Activated CD4-positive, alpha-beta memory T cell treated with anti-CD3 and anti-CD28 coated beads for 36 hours (primary cell): ENCODE data around the gene RBAK. TPM values are rescaled to one million over a fixed set of nuclear protein-coding genes. Genes with fewer than 3 reads are reported as not detected.
"Not testable (repeated sequence)": the region's sequence is repeated elsewhere in the genome, so short reads cannot be mapped to it uniquely, and the experiment has no call there.

Experiments used
- CTCF ChIA-PET: fragments of 350-600 bp; sonication (Branson Sonifier 250); formaldehyde crosslinking; loops from one replicate; lab custom pipeline; 2021; ENCODE audit warnings: antibody characterized with exemption, inconsistent platforms; lab: Charles Lee
- POLR2A ChIA-PET: fragments of 350-600 bp; sonication (Branson Sonifier 250); formaldehyde crosslinking; loops from one replicate; lab custom pipeline; 2021; ENCODE audit warnings: antibody characterized with exemption; lab: Charles Lee
- DNase-seq: peaks from one replicate; pipeline ENCODE4 v3.0.0-alpha.2; 2020
- H3K27ac Mint-ChIP-seq: one replicate; pipeline ENCODE4 v1.8.0; 2021; ENCODE audit warnings: mixed read lengths
- H3K27me3 Mint-ChIP-seq: one replicate; pipeline ENCODE4 v1.8.0; 2021; ENCODE audit warnings: mixed read lengths
- H3K36me3 Mint-ChIP-seq: one replicate; pipeline ENCODE4 v1.8.0; 2021; ENCODE audit warnings: mixed read lengths
- H3K4me1 Mint-ChIP-seq: one replicate; pipeline ENCODE4 v1.8.0; 2021; ENCODE audit warnings: low read depth, mixed read lengths
- H3K4me3 Mint-ChIP-seq: one replicate; pipeline ENCODE4 v1.8.0; 2021; ENCODE audit warnings: mild to moderate bottlenecking, mixed read lengths
- H3K9me3 Mint-ChIP-seq: one replicate; pipeline ENCODE4 v1.8.0; 2021; ENCODE audit warnings: mixed read lengths
- intact Hi-C: fragments of 100-400 bp; cut with micrococcal nuclease; formaldehyde crosslinking; loops from one replicate; pipeline ENCODE4 v1.15.1; 2023
- total RNA-seq, 2 experiments: library from RNA; stranded (reverse); gene quantifications; one replicate each; pipeline ENCODE4 v1.2.3, GENCODE V29; 2021

RBAK gene
- total RNA-seq, 2 experiments from 2014 or later, result 9.0 to 9.1 TPM

DNA sequence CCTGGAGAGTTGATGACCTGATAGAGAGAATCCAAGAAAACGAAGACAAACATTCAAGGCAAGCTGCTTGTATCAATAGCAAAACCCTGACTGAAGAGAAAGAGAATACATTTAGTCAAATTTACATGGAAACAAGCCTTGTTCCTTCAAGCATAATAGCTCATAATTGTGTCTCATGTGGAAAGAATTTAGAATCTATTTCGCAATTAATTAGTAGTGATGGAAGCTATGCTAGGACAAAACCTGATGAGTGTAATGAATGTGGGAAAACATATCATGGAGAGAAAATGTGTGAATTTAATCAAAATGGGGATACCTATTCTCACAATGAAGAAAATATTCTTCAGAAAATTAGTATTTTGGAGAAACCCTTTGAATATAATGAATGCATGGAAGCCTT, 18.0 kb downstream of the RBAK start:
- Mint-ChIP-seq H3K27me3 (no peaks in the 10 kb centered on the region), H3K4me1 (no peaks in the 10 kb centered on the region), H3K9me3 (peaks cover 94% of the 10 kb centered on the region), H3K36me3 (peaks cover 96% of the 10 kb centered on the region), H3K27ac (no peak overlapping the region), H3K4me3 (no peak overlapping the region)
- no peak for DNase-seq
- ChIA-PET CTCF (interaction anchor here (0.6 to 1.0 kb wide), 2 partner anchors 18 to 90 kb away, joined by 3 read pairs; no protein-coding TSS in a partner anchor), POLR2A (no interaction called here)
- intact Hi-C loops, result no loop called here

DNA sequence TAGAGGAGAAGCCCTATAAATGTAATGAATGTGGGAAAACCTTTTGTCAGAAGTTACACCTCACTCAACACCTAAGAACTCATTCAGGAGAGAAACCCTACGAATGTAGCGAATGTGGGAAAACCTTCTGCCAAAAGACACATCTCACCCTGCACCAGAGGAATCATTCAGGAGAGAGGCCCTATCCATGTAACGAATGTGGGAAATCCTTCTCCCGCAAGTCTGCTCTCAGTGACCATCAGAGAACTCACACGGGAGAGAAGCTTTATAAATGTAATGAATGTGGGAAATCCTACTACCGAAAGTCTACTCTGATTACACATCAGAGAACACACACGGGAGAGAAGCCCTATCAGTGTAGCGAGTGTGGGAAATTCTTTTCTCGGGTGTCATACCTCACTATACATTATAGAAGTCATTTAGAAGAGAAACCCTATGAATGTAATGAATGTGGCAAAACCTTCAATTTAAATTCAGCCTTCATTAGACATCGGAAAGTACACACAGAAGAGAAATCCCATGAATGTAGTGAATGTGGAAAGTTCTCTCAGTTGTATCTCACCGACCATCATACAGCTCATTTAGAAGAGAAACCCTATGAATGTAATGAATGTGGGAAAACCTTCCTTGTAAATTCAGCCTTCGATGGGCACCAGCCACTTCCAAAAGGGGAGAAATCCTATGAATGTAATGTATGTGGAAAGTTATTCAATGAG, 18.9 kb downstream of the RBAK start:
- H3K9me3 Mint-ChIP-seq, result peaks cover 95% of the 10 kb centered on the region
- H3K27ac Mint-ChIP-seq, result peak overlapping the region; percentile 62
- H3K4me3 Mint-ChIP-seq, result peak overlapping the region; percentile 36
- intact Hi-C loops, result no loop called here
- no peaks in the 10 kb centered on the region for H3K27me3 Mint-ChIP-seq
- POLR2A ChIA-PET, result no interaction called here
- CTCF ChIA-PET, result no interaction called here
- peaks cover 93% of the 10 kb centered on the region for H3K36me3 Mint-ChIP-seq
- no peak for DNase-seq
- H3K4me1 Mint-ChIP-seq, result no peaks in the 10 kb centered on the region

DNA sequence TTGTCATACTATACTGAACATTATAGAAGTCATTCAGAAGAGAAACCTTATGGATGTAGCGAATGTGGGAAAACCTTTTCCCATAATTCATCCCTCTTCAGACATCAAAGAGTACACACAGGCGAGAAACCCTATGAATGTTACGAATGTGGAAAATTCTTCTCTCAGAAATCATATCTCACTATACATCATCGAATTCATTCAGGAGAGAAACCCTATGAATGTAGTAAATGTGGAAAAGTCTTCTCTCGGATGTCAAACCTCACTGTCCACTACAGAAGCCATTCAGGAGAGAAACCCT, 19.4 kb downstream of the RBAK start:
- no peaks in the 10 kb centered on the region for H3K4me1 Mint-ChIP-seq
- H3K27me3 Mint-ChIP-seq, result no peaks in the 10 kb centered on the region
- H3K4me3 Mint-ChIP-seq, result no peak overlapping the region
- peaks cover 95% of the 10 kb centered on the region for H3K9me3 Mint-ChIP-seq
- CTCF ChIA-PET, result no interaction called here
- intact Hi-C loops, result no loop called here
- no peak for DNase-seq
- no peak overlapping the region for H3K27ac Mint-ChIP-seq
- POLR2A ChIA-PET, result no interaction called here
- H3K36me3 Mint-ChIP-seq, result peaks cover 89% of the 10 kb centered on the region

DNA sequence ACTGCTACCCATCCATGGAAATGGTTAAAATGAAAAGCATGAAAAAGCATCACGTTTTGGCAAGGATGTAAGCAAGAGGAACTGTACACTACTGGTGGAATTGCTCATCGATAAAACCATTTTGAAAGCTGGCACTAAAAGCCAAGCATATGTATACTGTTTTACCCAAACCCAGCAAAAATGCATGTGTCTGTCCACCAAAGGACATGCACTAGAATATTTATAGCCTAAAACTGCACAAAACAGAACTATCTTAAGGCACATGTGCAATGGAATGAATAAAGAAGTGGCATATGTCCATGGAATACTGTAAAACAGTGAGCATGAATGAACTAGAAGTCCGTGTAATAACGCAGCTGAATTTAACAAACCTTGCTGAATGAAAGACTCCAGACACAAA, 22.9 kb downstream of the RBAK start:
- Mint-ChIP-seq H3K4me3 (no peak overlapping the region), H3K4me1 (peaks cover 8% of the 10 kb centered on the region), H3K27me3 (peaks cover 10% of the 10 kb centered on the region), H3K9me3 (peaks cover 83% of the 10 kb centered on the region), H3K36me3 (peaks cover 65% of the 10 kb centered on the region), H3K27ac (no peak overlapping the region)
- DNase-seq, result no peak
- ChIA-PET POLR2A (no interaction called here), CTCF (interaction anchor here (0.7 to 2.1 kb wide), 2 partner anchors 18 to 94 kb away, joined by 4 to 6 read pairs; no protein-coding TSS in a partner anchor)
- intact Hi-C loops, result no loop called here

DNA sequence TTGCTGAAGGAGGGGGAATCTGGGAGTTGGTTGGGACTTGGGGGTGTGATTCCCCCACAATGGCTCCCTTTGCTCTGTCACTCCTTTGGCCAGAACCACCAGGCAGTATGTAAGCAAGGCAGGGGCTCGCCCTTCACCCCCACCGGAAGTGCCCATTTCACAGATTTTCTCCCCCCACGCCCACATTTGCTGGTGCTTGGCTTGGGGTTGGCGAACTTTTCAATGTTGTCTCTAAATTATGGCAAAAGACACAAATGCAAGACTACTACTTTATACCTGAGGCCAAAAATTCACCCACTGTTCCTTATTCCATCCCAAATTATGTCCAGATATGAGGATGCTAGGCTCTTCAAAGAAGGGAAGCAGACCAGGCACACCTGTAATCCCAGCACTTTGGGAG, 24.5 kb downstream of the RBAK start:
- H3K4me1 Mint-ChIP-seq, result peaks cover 8% of the 10 kb centered on the region
- ChIA-PET POLR2A (no interaction called here), CTCF (no interaction called here)
- peaks cover 66% of the 10 kb centered on the region for H3K9me3 Mint-ChIP-seq
- peaks cover 12% of the 10 kb centered on the region for H3K27me3 Mint-ChIP-seq
- peaks cover 48% of the 10 kb centered on the region for H3K36me3 Mint-ChIP-seq
- no peak overlapping the region for H3K27ac Mint-ChIP-seq
- no peak overlapping the region for H3K4me3 Mint-ChIP-seq
- DNase-seq, result no peak
- intact Hi-C loops, result no loop called here

DNA sequence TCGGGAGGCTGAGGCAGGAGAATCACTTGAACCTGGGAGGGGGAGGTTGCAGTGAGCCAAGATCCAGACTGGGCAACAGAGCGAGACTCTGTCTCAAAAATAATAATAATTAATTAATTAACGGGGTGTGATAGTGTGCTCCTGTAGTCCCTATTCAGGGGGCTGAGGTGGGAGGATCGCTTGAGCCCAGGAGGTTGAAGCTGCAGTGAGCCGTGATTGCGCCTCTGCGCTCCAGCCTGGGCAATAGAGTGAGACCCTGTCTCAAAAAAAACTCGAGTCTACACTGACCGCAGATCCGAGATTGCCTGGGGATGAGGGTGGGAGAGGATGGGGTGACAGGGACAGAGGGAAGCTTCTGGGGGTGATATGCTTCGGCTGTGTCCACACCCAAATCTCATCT, 29.5 kb downstream of the RBAK start:
- CTCF ChIA-PET, H3K4me1 Mint-ChIP-seq, DNase-seq, intact Hi-C loops, H3K4me3 Mint-ChIP-seq, H3K36me3 Mint-ChIP-seq, POLR2A ChIA-PET, H3K27ac Mint-ChIP-seq: not testable (repeated sequence)
- Mint-ChIP-seq H3K9me3 (peaks cover 17% of the 10 kb centered on the region), H3K27me3 (peaks cover 18% of the 10 kb centered on the region)

DNA sequence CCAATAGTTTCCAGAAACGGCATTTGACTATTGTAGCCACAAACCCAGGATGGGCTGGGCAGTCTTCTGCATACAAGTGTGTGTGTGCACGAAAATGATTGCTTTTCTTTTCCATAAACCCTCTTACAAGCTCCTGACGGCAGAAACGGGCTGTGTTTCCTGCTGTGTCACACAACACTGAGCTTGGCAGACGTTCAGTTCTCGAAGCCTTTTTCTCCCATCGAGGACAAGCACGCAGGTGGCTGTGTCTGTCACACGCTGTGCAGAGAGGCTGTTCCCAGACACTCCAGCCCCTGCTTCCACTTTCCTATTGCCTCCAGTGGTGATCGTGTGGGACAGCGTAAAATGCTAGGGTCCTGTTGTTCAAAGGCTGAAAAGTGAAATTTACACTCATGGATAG, 32.1 kb downstream of the RBAK start:
- no peaks in the 10 kb centered on the region for H3K4me1 Mint-ChIP-seq
- ChIA-PET POLR2A (no interaction called here), CTCF (no interaction called here)
- H3K4me3 Mint-ChIP-seq, result no peak overlapping the region
- no peak for DNase-seq
- intact Hi-C loops, result no loop called here
- H3K9me3 Mint-ChIP-seq, result no peaks in the 10 kb centered on the region
- H3K27me3 Mint-ChIP-seq, result peaks cover 11% of the 10 kb centered on the region
- H3K36me3 Mint-ChIP-seq, result no peaks in the 10 kb centered on the region
- H3K27ac Mint-ChIP-seq, result no peak overlapping the region

DNA sequence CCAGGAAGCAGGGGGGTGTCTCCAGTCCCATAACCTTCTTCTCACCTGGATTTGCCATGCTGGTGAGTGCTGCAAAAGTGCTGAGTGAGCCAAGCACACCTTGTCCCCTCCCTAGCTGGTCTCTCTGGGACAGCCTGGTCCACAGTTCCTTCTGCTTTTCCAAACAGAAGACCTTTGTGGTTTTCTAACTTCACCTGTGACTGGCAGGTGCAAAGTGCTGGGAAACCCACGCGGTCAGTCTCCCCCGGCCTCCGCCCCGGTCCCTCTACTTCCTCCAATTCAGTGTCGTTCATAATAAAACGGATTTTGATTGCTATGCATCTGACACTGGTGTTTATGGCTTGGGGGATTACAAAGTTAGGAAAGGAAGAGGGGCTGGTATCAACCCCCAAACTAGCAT, 37.1 kb downstream of the RBAK start:
- Mint-ChIP-seq H3K27ac (no peak overlapping the region), H3K27me3 (peaks cover 14% of the 10 kb centered on the region), H3K4me3 (no peak overlapping the region), H3K36me3 (no peaks in the 10 kb centered on the region), H3K4me1 (peaks cover 2% of the 10 kb centered on the region), H3K9me3 (no peaks in the 10 kb centered on the region)
- intact Hi-C loops, result loop anchor here (10.0 kb wide), 1 partner anchor 248 kb away; no protein-coding TSS in a partner anchor
- DNase-seq, result no peak
- ChIA-PET POLR2A (no interaction called here), CTCF (interaction anchor here (5.0 kb wide), 1 partner anchor 285 kb away, joined by 59 read pairs; no protein-coding TSS in a partner anchor)

DNA sequence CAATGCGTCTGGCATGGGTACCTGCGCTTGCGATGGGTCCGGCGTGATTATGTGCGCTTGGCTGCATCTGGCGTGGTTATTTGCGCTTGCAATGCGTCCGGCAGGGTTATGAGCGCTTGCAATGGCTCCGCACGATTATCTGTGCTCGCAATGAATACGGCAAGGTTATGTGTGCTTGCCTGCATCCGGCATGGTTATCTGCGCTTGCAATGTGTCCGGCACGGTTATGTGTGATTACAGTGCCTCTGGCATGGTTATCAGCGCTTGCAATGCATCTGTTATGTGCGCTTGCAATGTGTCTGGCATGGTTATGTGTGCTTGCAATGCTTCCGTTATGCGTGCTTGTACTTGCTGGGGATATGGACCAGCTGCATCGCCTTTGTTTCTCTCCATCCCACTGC, 37.7 kb downstream of the RBAK start:
- Mint-ChIP-seq H3K27ac (no peak overlapping the region), H3K4me1 (peaks cover 2% of the 10 kb centered on the region), H3K9me3 (no peaks in the 10 kb centered on the region), H3K27me3 (peaks cover 14% of the 10 kb centered on the region), H3K4me3 (no peak overlapping the region), H3K36me3 (no peaks in the 10 kb centered on the region)
- POLR2A ChIA-PET, result no interaction called here
- CTCF ChIA-PET, result interaction anchor here (0.6 to 5.0 kb wide), 5 partner anchors 36 to 573 kb away, joined by 3 to 59 read pairs (median 4); no protein-coding TSS in a partner anchor
- no peak for DNase-seq
- intact Hi-C loops, result loop anchor here (10.0 kb wide), 1 partner anchor 249 kb away; no protein-coding TSS in a partner anchor

DNA sequence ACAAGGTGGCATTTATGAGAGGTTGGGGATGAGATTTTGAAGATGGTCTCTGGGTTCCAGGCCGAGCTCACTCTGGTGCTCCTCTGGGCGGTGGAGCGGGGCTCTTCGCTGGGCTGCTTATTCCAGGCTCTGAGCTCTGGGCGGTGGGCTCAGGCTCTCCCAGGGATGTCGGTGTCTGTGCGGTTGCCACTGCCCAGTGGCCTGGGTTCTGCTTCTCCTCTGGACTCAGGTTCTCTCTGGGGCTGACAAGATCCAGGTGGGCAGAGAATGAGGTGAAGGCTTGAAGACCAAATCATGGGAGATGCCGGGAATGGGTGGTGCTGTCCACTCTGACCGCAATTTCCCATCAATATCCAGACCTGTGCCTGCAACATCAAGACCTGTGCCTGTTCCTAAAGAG, 40.6 kb downstream of the RBAK start:
- Mint-ChIP-seq H3K27ac (no peak overlapping the region), H3K36me3 (no peaks in the 10 kb centered on the region), H3K27me3 (peaks cover 10% of the 10 kb centered on the region), H3K4me3 (no peak overlapping the region), H3K4me1 (peaks cover 2% of the 10 kb centered on the region), H3K9me3 (no peaks in the 10 kb centered on the region)
- no peak for DNase-seq
- ChIA-PET POLR2A (interaction anchor here (0.7 kb wide), 1 partner anchor 762 kb away, joined by 3 read pairs; no protein-coding TSS in a partner anchor), CTCF (interaction anchor here (0.7 to 5.0 kb wide), 12 partner anchors 9 to 638 kb away, joined by 3 to 59 read pairs (median 4); no protein-coding TSS in a partner anchor)
- intact Hi-C loops, result loop anchor here (10.0 kb wide), 1 partner anchor 251 kb away; no protein-coding TSS in a partner anchor

DNA sequence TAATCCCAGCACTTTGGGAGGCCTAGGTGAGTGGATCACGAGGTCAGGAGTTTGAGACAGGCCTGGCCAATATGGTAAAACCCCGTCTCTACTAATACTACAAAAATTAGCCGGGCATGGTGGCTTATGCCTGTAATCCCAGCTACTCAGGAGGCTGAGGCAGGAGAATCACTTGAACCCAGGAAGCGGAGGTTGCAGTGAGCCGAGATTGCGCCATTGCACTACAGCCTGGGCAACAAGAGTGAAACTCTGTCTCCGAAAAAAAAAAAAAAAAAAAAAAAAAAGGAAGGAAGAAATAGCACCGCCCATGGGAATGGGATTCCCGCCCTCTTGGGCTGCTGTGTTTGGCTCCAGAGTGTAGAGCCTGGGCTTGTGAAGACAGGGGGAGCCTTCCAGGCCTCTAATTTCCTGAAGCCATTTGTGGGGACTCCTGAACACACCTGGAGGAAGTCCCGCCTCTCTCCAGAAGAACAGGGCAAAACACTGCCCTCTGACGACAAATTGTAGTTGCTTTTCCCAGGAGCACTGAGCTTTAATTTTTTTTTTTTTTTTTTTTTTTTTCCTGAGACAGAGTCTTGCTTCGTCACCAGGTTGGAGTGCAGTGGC, 42.7 kb downstream of the RBAK start:
- H3K9me3 Mint-ChIP-seq, H3K36me3 Mint-ChIP-seq, DNase-seq, POLR2A ChIA-PET, H3K27me3 Mint-ChIP-seq, H3K4me3 Mint-ChIP-seq, H3K4me1 Mint-ChIP-seq, H3K27ac Mint-ChIP-seq: not testable (repeated sequence)
- CTCF ChIA-PET, result interaction anchor here (3.7 to 5.0 kb wide), 2 partner anchors 115 to 291 kb away, joined by 46 to 59 read pairs; no protein-coding TSS in a partner anchor
- intact Hi-C loops, result loop anchor here (10.0 kb wide), 1 partner anchor 254 kb away; no protein-coding TSS in a partner anchor

DNA sequence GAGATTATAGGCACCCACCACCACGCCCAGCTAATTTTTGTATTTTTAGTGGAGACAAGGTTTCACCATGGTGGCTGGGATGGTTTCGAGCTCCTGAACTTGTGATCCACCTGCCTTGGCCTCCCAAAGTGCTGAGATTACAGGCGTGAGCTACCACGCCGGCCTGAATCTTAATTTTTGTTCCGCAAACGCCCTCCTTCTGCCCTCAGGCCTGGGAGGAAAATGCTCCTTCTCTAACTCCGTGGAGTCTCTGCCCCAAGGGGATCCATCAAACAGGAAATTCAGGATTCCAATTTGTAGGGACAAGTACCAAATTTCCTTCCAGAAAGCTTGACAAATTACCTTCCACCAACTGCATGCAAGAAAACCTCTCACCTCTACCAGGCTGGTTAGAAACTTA, 43.2 kb downstream of the RBAK start:
- ChIA-PET CTCF (no interaction called here), POLR2A (no interaction called here)
- H3K36me3 Mint-ChIP-seq, result peaks cover 1% of the 10 kb centered on the region
- DNase-seq, result no peak
- peaks cover 6% of the 10 kb centered on the region for H3K27me3 Mint-ChIP-seq
- peaks cover 13% of the 10 kb centered on the region for H3K9me3 Mint-ChIP-seq
- no peak overlapping the region for H3K27ac Mint-ChIP-seq
- intact Hi-C loops, result loop anchor here (10.0 kb wide), 1 partner anchor 254 kb away; no protein-coding TSS in a partner anchor
- H3K4me3 Mint-ChIP-seq, result no peak overlapping the region
- peaks cover 2% of the 10 kb centered on the region for H3K4me1 Mint-ChIP-seq
